Gastrocnemius medialis (tissue), 4 donors: ENCODE results near the gene NUTM2E. TPM values are rescaled to one million over a fixed set of nuclear protein-coding genes. Genes with fewer than 3 reads are reported as not detected.
"Not testable (repeated sequence)": the region's sequence is repeated elsewhere in the genome, so short reads cannot be mapped to it uniquely, and the experiment has no call there.

Source experiments
- ATAC-seq, 2 donors: fragments of 150-250 bp; one replicate each; pipeline ENCODE4 v1.9.1; 2016
- DNase-seq, 2 donors: peaks; one replicate each; pipeline ENCODE4 v3.0.0-alpha.2; 2019
- H3K27ac ChIP-seq, 4 donors: fragments of 200-600 bp; sonication (generic); 1 replicate in 1 of 4; 2 replicates in 3 of 4; pipeline ENCODE4 v1.5.1; 2016 to 2018; ENCODE audit warnings: mild to moderate bottlenecking in 2 of 4, moderate library complexity in 1 of 4
- H3K27me3 ChIP-seq, 3 donors: fragments of 200-600 bp; sonication (generic) in 2 of 3; 1 replicate in 1 of 3; 2 replicates in 2 of 3; pipeline versions ENCODE4 v1.5.1 to v1.6.0; 2016 to 2019; ENCODE audit warnings: mild to moderate bottlenecking in 1 of 3, moderate library complexity in 1 of 3
- H3K36me3 ChIP-seq, 2 donors: fragments of 200-600 bp; sonication (generic) in 1 of 2; one replicate each; pipeline ENCODE4 v1.5.1; 2017 to 2018
- H3K4me1 ChIP-seq, 2 donors: fragments of 200-600 bp; sonication (generic) in 1 of 2; one replicate each; pipeline ENCODE4 v1.5.1; 2016 to 2017; ENCODE audit warnings: mild to moderate bottlenecking in 2 of 2
- H3K4me3 ChIP-seq, 4 donors: fragments of 200-600 bp; sonication (generic) in 3 of 4; 1 replicate in 1 of 4; 2 replicates in 3 of 4; pipeline ENCODE4 v1.5.1; 2016 to 2019; ENCODE audit warnings: mild to moderate bottlenecking in 2 of 4
- H3K9me3 ChIP-seq, 3 donors: fragments of 200-600 bp; sonication (generic) in 2 of 3; 1 replicate in 1 of 3; 2 replicates in 2 of 3; pipeline ENCODE4 v1.5.1; 2016 to 2019
- CTCF ChIP-seq, 5 experiments: fragments of 450-650 bp in 3 of 5; fragments of 200-600 bp in 2 of 5; sonication (generic) in 2 of 5; IDR thresholded peaks in 4 of 5; conservative IDR thresholded peaks in 1 of 5; 1 replicate in 4 of 5; 2 replicates in 1 of 5; pipeline ENCODE4 v1.5.1; 2016 to 2019; ENCODE audit warnings: antibody characterized with exemption in 5 of 5, mild to moderate bottlenecking in 3 of 5, moderate library complexity in 3 of 5
- in situ Hi-C, 4 donors: fragments of 200-750 bp; cut with MboI; loops; one replicate each; pipeline versions ENCODE4 v1.15.0 to v1.8.0; 2017; ENCODE audit warnings: low sequenced_read_pairs in 4 of 4
- intact Hi-C: fragments of 100-400 bp; cut with DNase I; formaldehyde crosslinking; loops from one replicate; pipeline ENCODE4 v1.15.1; 2023; ENCODE audit warnings: low total_unique reads
- total RNA-seq, 4 donors: library from RNA; depleted of rRNA; stranded (reverse); fragments of >200 nt; gene quantifications; one replicate each; pipeline versions ENCODE4 v1.1.0 to v1.2.3, GENCODE V29; 2016

The NUTM2E gene
- total RNA-seq, 4 donors from 2014 or later, result not detected

GRCh38 chr10:79811895-79812294, 14.6 kb upstream of the NUTM2E start:
- in situ Hi-C loops, intact Hi-C loops: not testable (repeated sequence)

GRCh38 chr10:79816290-79816689, 10.2 kb upstream of the NUTM2E start:
- intact Hi-C loops, ATAC-seq, H3K4me3 ChIP-seq, H3K4me1 ChIP-seq, H3K27ac ChIP-seq, H3K36me3 ChIP-seq, H3K27me3 ChIP-seq, DNase-seq, in situ Hi-C loops, H3K9me3 ChIP-seq: not testable (repeated sequence)

More at GRCh38 chr10:79811895-79812294, 14.6 kb upstream of the NUTM2E start:
- H3K4me1 ChIP-seq, H3K36me3 ChIP-seq, H3K9me3 ChIP-seq, H3K27ac ChIP-seq, H3K4me3 ChIP-seq, DNase-seq, ATAC-seq, H3K27me3 ChIP-seq: not testable (repeated sequence)

GRCh38 chr10:79823387-79823786, 3.2 kb upstream of the NUTM2E start:
- DNase-seq, H3K9me3 ChIP-seq, ATAC-seq, H3K4me3 ChIP-seq, H3K27me3 ChIP-seq, H3K27ac ChIP-seq, in situ Hi-C loops, H3K36me3 ChIP-seq: not testable (repeated sequence)
- H3K4me1 ChIP-seq, result peaks cover 7 to 10% of the 10 kb centered on the region in 2 donors
- intact Hi-C loops, result loop anchor here (10.0 kb wide), 1 partner anchor 101 kb away; no protein-coding TSS in a partner anchor

GRCh38 chr10:79825587-79826011, 940 bp upstream of the NUTM2E start:
- TF ChIP-seq CTCF (IDR thresholded peaks at IDR 0.05 in 4 of 5, conservative IDR thresholded peaks at IDR 0.05 in 1 of 5), result peak in 2 of 5 experiments; percentile 21 to 29
- H3K4me3 ChIP-seq, result peak overlapping the region; percentile 52 to 80 (median 66)
- H3K27me3 ChIP-seq, H3K36me3 ChIP-seq, in situ Hi-C loops, H3K9me3 ChIP-seq: not testable (repeated sequence)
- peaks cover 9 to 16% of the 10 kb centered on the region in 2 donors for H3K4me1 ChIP-seq
- intact Hi-C loops, result loop anchor here (10.0 kb wide), 1 partner anchor 99 kb away; no protein-coding TSS in a partner anchor
- ATAC-seq (peak; percentile 46 to 53), DNase-seq (peak in 1 of 2 donors; percentile 13)
- peak overlapping the region; percentile 77 to 90 (median 84) for H3K27ac ChIP-seq

GRCh38 chr10:79826131-79826495, 426 bp upstream of the NUTM2E start:
- in situ Hi-C loops, H3K27me3 ChIP-seq, H3K9me3 ChIP-seq, H3K36me3 ChIP-seq, DNase-seq: not testable (repeated sequence)
- Histone ChIP-seq H3K4me1 (peaks cover 9 to 16% of the 10 kb centered on the region in 2 donors), H3K27ac (peak overlapping the region; percentile 77 to 90 (median 84)), H3K4me3 (peak overlapping the region; percentile 56 to 80 (median 66))
- intact Hi-C loops, result loop anchor here (10.0 kb wide), 1 partner anchor 99 kb away; no protein-coding TSS in a partner anchor
- peak in 1 of 2 donors; percentile 41 for ATAC-seq

GRCh38 chr10:79833833-79834232, 7.3 kb downstream of the NUTM2E start:
- ATAC-seq, intact Hi-C loops, H3K27ac ChIP-seq, H3K27me3 ChIP-seq, DNase-seq, in situ Hi-C loops, H3K4me3 ChIP-seq, H3K36me3 ChIP-seq, H3K9me3 ChIP-seq, H3K4me1 ChIP-seq: not testable (repeated sequence)

- H3K9me3 ChIP-seq, DNase-seq, H3K36me3 ChIP-seq, H3K4me3 ChIP-seq, H3K4me1 ChIP-seq, intact Hi-C loops, H3K27ac ChIP-seq, H3K27me3 ChIP-seq, ATAC-seq, in situ Hi-C loops: not testable (repeated sequence)
Observed at GRCh38 chr10:79835891-79836290, 9.4 kb downstream of the NUTM2E start.

GRCh38 chr10:79836891-79837290, 10.4 kb downstream of the NUTM2E start:
- DNase-seq, H3K4me1 ChIP-seq, H3K27me3 ChIP-seq, H3K4me3 ChIP-seq, intact Hi-C loops, ATAC-seq, H3K27ac ChIP-seq, H3K36me3 ChIP-seq, in situ Hi-C loops, H3K9me3 ChIP-seq: not testable (repeated sequence)

GRCh38 chr10:79838441-79838840, 11.9 kb downstream of the NUTM2E start:
- intact Hi-C loops, H3K4me1 ChIP-seq, ATAC-seq, H3K36me3 ChIP-seq, H3K9me3 ChIP-seq, H3K27me3 ChIP-seq, in situ Hi-C loops, H3K4me3 ChIP-seq, DNase-seq, H3K27ac ChIP-seq: not testable (repeated sequence)

- peak in 1 of 2 donors; percentile 53 for ATAC-seq
- intact Hi-C loops, H3K27me3 ChIP-seq, H3K9me3 ChIP-seq, H3K27ac ChIP-seq, H3K4me3 ChIP-seq, in situ Hi-C loops, H3K36me3 ChIP-seq, H3K4me1 ChIP-seq, DNase-seq: not testable (repeated sequence)
Observed at GRCh38 chr10:79853191-79853854, 26.8 kb downstream of the NUTM2E start.

- intact Hi-C loops, ATAC-seq, DNase-seq, H3K36me3 ChIP-seq, H3K4me3 ChIP-seq, H3K27me3 ChIP-seq, H3K27ac ChIP-seq, H3K9me3 ChIP-seq, H3K4me1 ChIP-seq, in situ Hi-C loops: not testable (repeated sequence)
Observed at GRCh38 chr10:79862269-79862668, 35.7 kb downstream of the NUTM2E start.
